Gastroesophageal sphincter (tissue), 4 donors: ENCODE data around the gene ZIC2. TPM values are rescaled to one million over a fixed set of nuclear protein-coding genes. Genes with fewer than 3 reads are reported as not detected.

Experiments used
- ATAC-seq: fragments of 150-250 bp; one replicate; pipeline ENCODE4 v1.9.1; 2016; ENCODE audit warnings: mild to moderate bottlenecking, moderate library complexity
- H3K27ac ChIP-seq, 4 donors: fragments of 200-600 bp; sonication (generic) in 3 of 4; 1 replicate in 3 of 4; 2 replicates in 1 of 4; pipeline ENCODE4 v1.5.1; 2016 to 2019
- H3K27me3 ChIP-seq: fragments of 200-600 bp; sonication (generic); one replicate; pipeline ENCODE4 v1.5.1; 2019
- H3K36me3 ChIP-seq, 2 donors: fragments of 200-600 bp; sonication (generic); one replicate each; pipeline ENCODE4 v1.5.1; 2019; ENCODE audit warnings: control low read depth in 1 of 2
- H3K4me1 ChIP-seq, 3 donors: fragments of 200-600 bp; sonication (generic); 1 replicate in 2 of 3; 2 replicates in 1 of 3; pipeline ENCODE4 v1.5.1; 2016 to 2019; ENCODE audit warnings: control low read depth in 2 of 3
- H3K4me3 ChIP-seq, 2 donors: fragments of 200-600 bp; sonication (generic); one replicate each; pipeline ENCODE4 v1.5.1; 2019; ENCODE audit warnings: mild to moderate bottlenecking in 1 of 2, moderate library complexity in 1 of 2
- H3K9me3 ChIP-seq, 3 donors: fragments of 200-600 bp; sonication (generic); one replicate each; pipeline ENCODE4 v1.5.1; 2017 to 2019; ENCODE audit warnings: control low read depth in 2 of 3
- CTCF ChIP-seq, 4 experiments: fragments of 200-600 bp in 2 of 4; fragments of 450-650 bp in 2 of 4; sonication (generic) in 1 of 4; IDR thresholded peaks; one replicate each; pipeline ENCODE4 v1.5.1; 2017 to 2019; ENCODE audit warnings: antibody characterized with exemption in 4 of 4, mild to moderate bottlenecking in 2 of 4, moderate library complexity in 2 of 4
- EP300 ChIP-seq: sonication (generic); formaldehyde crosslinking; IDR thresholded peaks from one replicate; pipeline ENCODE4 v1.6.1; 2017; ENCODE audit warnings: antibody characterized with exemption, mild to moderate bottlenecking
- POLR2A ChIP-seq, 2 donors: fragments of 450-650 bp; IDR thresholded peaks; one replicate each; pipeline ENCODE4 v1.6.1; 2017; ENCODE audit warnings: antibody characterized with exemption in 2 of 2, mild to moderate bottlenecking in 2 of 2, moderate library complexity in 1 of 2
- POLR2AphosphoS5 ChIP-seq: sonication (generic); formaldehyde crosslinking; IDR thresholded peaks from one replicate; pipeline ENCODE4 v1.6.1; 2017; ENCODE audit warnings: antibody characterized with exemption
- WGBS, 2 donors: methylation state at CpG; one replicate each; pipeline ENCODE4 v1.1.5; 2018; ENCODE audit warnings: low coverage in 1 of 2; 5-methylcytosine and 5-hydroxymethylcytosine counted together
- total RNA-seq, 4 donors: library from RNA; depleted of rRNA; stranded (reverse); fragments of >200 nt; gene quantifications; one replicate each; pipeline ENCODE4 v1.1.0, GENCODE V29; 2016

The ZIC2 gene
- total RNA-seq, 4 donors from 2014 or later, result not detected

GRCh38 chr13:99985886-99986527, 4.4 kb downstream of the ZIC2 start:
- no peaks in the 10 kb centered on the region for H3K9me3 ChIP-seq
- H3K4me1 ChIP-seq, result peaks cover 0 to 63% (median 23%) of the 10 kb centered on the region in 3 donors
- TF ChIP-seq POLR2A (IDR thresholded peaks at IDR 0.05) (no peak), POLR2AphosphoS5 (no peak), EP300 (no peak), CTCF (IDR thresholded peaks at IDR 0.05) (no peak)
- no peak for ATAC-seq
- no peaks in the 10 kb centered on the region for H3K36me3 ChIP-seq
- no peak overlapping the region for H3K27ac ChIP-seq
- no peak overlapping the region for H3K4me3 ChIP-seq
- WGBS, 2 donors, result 23 to 28% methylated on average over 15 of the region's 15 CpGs
- H3K27me3 ChIP-seq, result peaks cover 100% of the 10 kb centered on the region

- H3K27ac ChIP-seq, result no peak overlapping the region
- TF ChIP-seq POLR2A (IDR thresholded peaks at IDR 0.05), result no peak
- TF ChIP-seq CTCF (IDR thresholded peaks at IDR 0.05), result no peak
- no peak for TF ChIP-seq POLR2AphosphoS5
- TF ChIP-seq EP300, result no peak
- peaks cover 100% of the 10 kb centered on the region for H3K27me3 ChIP-seq
- H3K9me3 ChIP-seq, result no peaks in the 10 kb centered on the region
- H3K4me3 ChIP-seq, result no peak overlapping the region
- WGBS, 2 donors, result 28% methylated on average over 8 of the region's 8 CpGs
- ATAC-seq, result no peak
- peaks cover 0 to 63% (median 16%) of the 10 kb centered on the region in 3 donors for H3K4me1 ChIP-seq
- H3K36me3 ChIP-seq, result no peaks in the 10 kb centered on the region
These were observed 5.2 kb downstream of the ZIC2 start for GRCh38 chr13:99986741-99987140.

GRCh38 chr13:99987154-99988019, 5.8 kb downstream of the ZIC2 start:
- WGBS, 2 donors, result 7 to 18% methylated on average over 6 to 7 of the region's 20 CpGs
- peaks cover 0 to 58% (median 9%) of the 10 kb centered on the region in 3 donors for H3K4me1 ChIP-seq
- H3K27ac ChIP-seq, result no peak overlapping the region
- peaks cover 100% of the 10 kb centered on the region for H3K27me3 ChIP-seq
- H3K36me3 ChIP-seq, result no peaks in the 10 kb centered on the region
- TF ChIP-seq CTCF (IDR thresholded peaks at IDR 0.05) (no peak), EP300 (no peak), POLR2AphosphoS5 (no peak), POLR2A (IDR thresholded peaks at IDR 0.05) (no peak)
- H3K4me3 ChIP-seq, result no peak overlapping the region
- no peaks in the 10 kb centered on the region for H3K9me3 ChIP-seq
- ATAC-seq, result no peak

DNA sequence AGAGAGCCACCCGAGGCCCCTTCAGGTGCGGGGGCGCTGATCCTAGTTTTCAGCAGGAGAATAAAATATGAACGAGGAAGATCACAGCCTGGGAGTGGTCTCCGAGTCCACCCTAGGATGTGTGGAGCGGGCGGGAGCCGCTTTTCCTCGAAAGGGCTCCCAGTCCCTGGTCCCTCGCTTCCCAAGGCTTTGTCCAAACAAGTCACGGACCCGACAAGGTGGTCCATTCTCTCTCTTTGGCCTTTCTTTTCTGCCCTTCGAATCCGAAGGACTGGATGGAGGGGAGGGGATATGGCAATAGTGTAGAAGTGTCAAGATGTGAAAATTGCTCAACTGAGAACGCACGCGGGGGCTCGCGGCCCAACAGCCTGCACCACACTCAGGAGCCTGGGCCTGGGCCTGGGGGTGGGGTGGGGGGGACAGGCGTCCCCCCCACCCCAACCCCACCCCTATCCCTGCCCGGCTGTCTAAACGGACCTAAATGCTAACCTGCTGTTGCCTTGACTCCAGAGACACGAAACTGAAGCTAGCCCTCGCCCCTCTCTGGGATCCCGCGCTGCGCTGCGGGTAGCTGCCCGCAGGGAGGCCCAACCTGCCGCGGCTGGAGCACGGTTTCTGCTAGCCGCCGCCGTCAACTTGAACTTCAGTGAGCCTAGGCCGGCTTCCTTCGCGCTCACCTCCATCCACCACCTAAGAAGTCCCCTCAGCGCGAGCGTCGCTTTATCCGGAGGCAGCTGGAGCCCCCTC, 7.1 kb downstream of the ZIC2 start:
- H3K4me3 ChIP-seq, result no peak overlapping the region

More for the DNA sequence above, 7.1 kb downstream of the ZIC2 start:
- TF ChIP-seq POLR2A (IDR thresholded peaks at IDR 0.05) (no peak), POLR2AphosphoS5 (no peak), EP300 (no peak), CTCF (IDR thresholded peaks at IDR 0.05) (no peak)
- no peak overlapping the region for H3K27ac ChIP-seq
- no peaks in the 10 kb centered on the region for H3K9me3 ChIP-seq
- WGBS, 2 donors, result 8 to 20% methylated on average over 8 to 17 of the region's 43 CpGs
- H3K4me1 ChIP-seq, result peaks cover 0 to 45% (median 3%) of the 10 kb centered on the region in 3 donors
- peaks cover 100% of the 10 kb centered on the region for H3K27me3 ChIP-seq
- no peaks in the 10 kb centered on the region for H3K36me3 ChIP-seq
- ATAC-seq, result no peak
